ENCODE measurements around the gene KRTAP3-1. TPM values are rescaled to one million over a fixed set of nuclear protein-coding genes. Genes with fewer than 3 reads are reported as not detected.

Gene KRTAP3-1
- polyA plus RNA-seq, 1 donor: not detected

- 79% methylated on average over 5 of the region's 10 CpGs for WGBS (ENCODE audit: insufficient coverage, low lambda C conversion rate)
- Histone ChIP-seq H3K27me3 (ENCODE audit: control insufficient read depth, insufficient read depth, low read length) (no peaks in the 10 kb centered on the region), H3K27ac (ENCODE audit: low read length) (no peak overlapping the region), H3K36me3 (ENCODE audit: control insufficient read depth, insufficient read depth, low read length) (no peaks in the 10 kb centered on the region), H3K9me3 (ENCODE audit: control insufficient read depth, low read depth, low read length) (no peaks in the 10 kb centered on the region), H3K4me3 (ENCODE audit: low read length) (no peak overlapping the region), H3K4me1 (ENCODE audit: control insufficient read depth, insufficient read depth, low read length) (no peaks in the 10 kb centered on the region)
- DNase-seq: no peak
Measured at GRCh38 chr17:40960144-40960543, 48.8 kb downstream of the KRTAP3-1 start.

Other genes with a start within 250 kb of the KRTAP3-1 start
- gene KRT26, start 236.9 kb downstream of the KRTAP3-1 start, polyA plus RNA-seq: not detected
- not detected for gene KRT27, start 226.6 kb downstream of the KRTAP3-1 start, polyA plus RNA-seq
- not detected for gene KRT28, start 209.2 kb downstream of the KRTAP3-1 start, polyA plus RNA-seq
- gene KRT10, start 186.5 kb downstream of the KRTAP3-1 start, polyA plus RNA-seq: 40.7 TPM
- gene KRT12, start 141.9 kb downstream of the KRTAP3-1 start, polyA plus RNA-seq: 0.16 TPM
- gene KRT20, start 123.9 kb downstream of the KRTAP3-1 start, polyA plus RNA-seq: 31.7 TPM
- 0.18 TPM for gene KRT23, start 71.5 kb downstream of the KRTAP3-1 start, polyA plus RNA-seq
- not detected for gene KRT39, start 42.2 kb downstream of the KRTAP3-1 start, polyA plus RNA-seq
- gene KRT40, start 24.8 kb downstream of the KRTAP3-1 start, polyA plus RNA-seq: 0.07 TPM
- gene KRTAP3-3, start 15.0 kb downstream of the KRTAP3-1 start, polyA plus RNA-seq: not detected
- gene KRTAP3-2, start 9.2 kb downstream of the KRTAP3-1 start, polyA plus RNA-seq: not detected
- not detected for gene KRTAP1-5, start 18.1 kb upstream of the KRTAP3-1 start, polyA plus RNA-seq
- gene KRTAP1-4, start 21.1 kb upstream of the KRTAP3-1 start, polyA plus RNA-seq: not detected
- gene KRTAP1-3, start 25.7 kb upstream of the KRTAP3-1 start, polyA plus RNA-seq: not detected
- gene KRTAP1-1, start 32.3 kb upstream of the KRTAP3-1 start, polyA plus RNA-seq: not detected
- gene KRTAP2-1, start 38.2 kb upstream of the KRTAP3-1 start, polyA plus RNA-seq: not detected
- not detected for gene KRTAP2-2, start 46.1 kb upstream of the KRTAP3-1 start, polyA plus RNA-seq
- gene KRTAP2-3, start 51.0 kb upstream of the KRTAP3-1 start, polyA plus RNA-seq: not detected
- not detected for gene KRTAP2-4, start 56.8 kb upstream of the KRTAP3-1 start, polyA plus RNA-seq
- gene KRTAP4-7, start 75.0 kb upstream of the KRTAP3-1 start, polyA plus RNA-seq: not detected
- gene KRTAP4-8, start 89.0 kb upstream of the KRTAP3-1 start, polyA plus RNA-seq: not detected
- gene KRTAP4-16, start 93.1 kb upstream of the KRTAP3-1 start, polyA plus RNA-seq: not detected
- not detected for gene KRTAP4-9, start 96.3 kb upstream of the KRTAP3-1 start, polyA plus RNA-seq
- gene KRTAP4-11, start 109.2 kb upstream of the KRTAP3-1 start, polyA plus RNA-seq: not detected
- not detected for gene KRTAP4-12, start 115.1 kb upstream of the KRTAP3-1 start, polyA plus RNA-seq
- not detected for gene KRTAP4-6, start 131.4 kb upstream of the KRTAP3-1 start, polyA plus RNA-seq
- not detected for gene KRTAP4-5, start 140.7 kb upstream of the KRTAP3-1 start, polyA plus RNA-seq
- not detected for gene KRTAP4-4, start 151.6 kb upstream of the KRTAP3-1 start, polyA plus RNA-seq
- not detected for gene KRTAP4-3, start 159.1 kb upstream of the KRTAP3-1 start, polyA plus RNA-seq
- gene KRTAP4-2, start 169.1 kb upstream of the KRTAP3-1 start, polyA plus RNA-seq: not detected
- gene KRTAP4-1, start 175.8 kb upstream of the KRTAP3-1 start, polyA plus RNA-seq: not detected
- not detected for gene KRTAP9-1, start 180.8 kb upstream of the KRTAP3-1 start, polyA plus RNA-seq
- not detected for gene KRTAP9-2, start 217.5 kb upstream of the KRTAP3-1 start, polyA plus RNA-seq
- not detected for gene KRTAP9-3, start 223.3 kb upstream of the KRTAP3-1 start, polyA plus RNA-seq
- not detected for gene KRTAP9-8, start 228.9 kb upstream of the KRTAP3-1 start, polyA plus RNA-seq
- gene KRTAP9-4, start 240.6 kb upstream of the KRTAP3-1 start, polyA plus RNA-seq: not detected
- gene KRTAP9-9, start 246.3 kb upstream of the KRTAP3-1 start, polyA plus RNA-seq: not detected